ENCODE measurements around the gene TRIM69. TPM values are rescaled to one million over a fixed set of nuclear protein-coding genes. Genes with fewer than 3 reads are reported as not detected.

Gene TRIM69
- total and polyA plus RNA-seq, 2 experiments from 2014 or later: 4.3 to 7.0 TPM

- no peak for TF ChIP-seq JUNB (IDR thresholded peaks at IDR 0.05; ENCODE audit: unreplicated experiment)
- no peak for TF ChIP-seq EZH2 (IDR thresholded peaks at IDR 0.05; ENCODE audit: low read depth, unreplicated experiment)
- no peak for TF ChIP-seq STAT1 (IDR thresholded peaks at IDR 0.05; ENCODE audit: unreplicated experiment)
- TF ChIP-seq ETS1 (IDR thresholded peaks at IDR 0.05): no peak
Measured at GRCh38 chr15:44722011-44722410, 14.3 kb upstream of the TRIM69 start (continued).

- no peaks in the 10 kb centered on the region for H3F3A ChIP-seq (replicated peaks; ENCODE audit: low read depth)
- no peak overlapping the region for H3K4me3 ChIP-seq
- TF ChIP-seq STAT1 (IDR thresholded peaks at IDR 0.05; ENCODE audit: unreplicated experiment) (no peak), EZH2phosphoT487 (IDR thresholded peaks at IDR 0.05; ENCODE audit: unreplicated experiment) (no peak), EZH2 (IDR thresholded peaks at IDR 0.05; ENCODE audit: low read depth, unreplicated experiment) (no peak), NANOG (IDR thresholded peaks at IDR 0.05; ENCODE audit: borderline replicate concordance) (no peak), ZNF331 (CRISPR knock-in tag; IDR thresholded peaks at IDR 0.05; ENCODE audit: low read depth) (no peak), REST (IDR thresholded peaks at IDR 0.05; ENCODE audit: unreplicated experiment) (no peak)
- no peaks in the 10 kb centered on the region for H3K36me3 Mint-ChIP-seq (ENCODE audit: low read depth)
- H3K4me3 Mint-ChIP-seq: no peak overlapping the region
- DNase-seq (ENCODE audit: low spot score): no peak
- no peaks in the 10 kb centered on the region for H3K36me3 ChIP-seq (ENCODE audit: insufficient read depth)
- no peaks in the 10 kb centered on the region for H3K9me3 Mint-ChIP-seq
- H3K9me2 ChIP-seq (ENCODE audit: insufficient read depth): no peaks in the 10 kb centered on the region
- no peaks in the 10 kb centered on the region for H4K20me1 ChIP-seq (replicated peaks; ENCODE audit: insufficient read depth)
- peaks cover 5% of the 10 kb centered on the region for H3K4me1 ChIP-seq (ENCODE audit: insufficient read depth)
- peaks cover 11% of the 10 kb centered on the region for H3K27me3 Mint-ChIP-seq (ENCODE audit: insufficient read depth, low read depth, poor library complexity)
- no peaks in the 10 kb centered on the region for H3K79me2 ChIP-seq (replicated peaks; ENCODE audit: insufficient read depth)
- peak overlapping the region; percentile 89 for H3K27ac Mint-ChIP-seq
- no peak for ATAC-seq
- H3K27me3 ChIP-seq (ENCODE audit: insufficient read depth): peaks cover 9% of the 10 kb centered on the region
- H3K4me2 ChIP-seq: peak overlapping the region; percentile 36
- peaks cover 26% of the 10 kb centered on the region for H3K4me1 Mint-ChIP-seq
- H2AFZ ChIP-seq: peak overlapping the region; percentile 69
- peak overlapping the region; percentile 34 for H3K27ac ChIP-seq (ENCODE audit: low read depth)
Measured at GRCh38 chr15:44726136-44726535, 10.2 kb upstream of the TRIM69 start.

All from GM23338 (cell line).